OCI-LY7 (cell line): ENCODE results near the gene SLC22A1.

Source experiments
- EZH2phosphoT487 ChIP-seq: fragments of 200-600 bp; sonication (generic); IDR thresholded peaks from 2 replicates; pipeline ENCODE4 v1.6.1; 2018; ENCODE audit warnings: low read depth, borderline replicate concordance, mild to moderate bottlenecking, mixed run types, antibody characterized with exemption, low read length, moderate library complexity, mixed read lengths
- TF ChIP-seq, protein P1 (sequence below): fragments of 200-600 bp; sonication (generic); conservative IDR thresholded peaks from 2 replicates; pipeline ENCODE4 v1.5.1; 2014; ENCODE audit warnings: mild to moderate bottlenecking, antibody characterized with exemption, low read length, moderate library complexity, mixed read lengths

DNA sequence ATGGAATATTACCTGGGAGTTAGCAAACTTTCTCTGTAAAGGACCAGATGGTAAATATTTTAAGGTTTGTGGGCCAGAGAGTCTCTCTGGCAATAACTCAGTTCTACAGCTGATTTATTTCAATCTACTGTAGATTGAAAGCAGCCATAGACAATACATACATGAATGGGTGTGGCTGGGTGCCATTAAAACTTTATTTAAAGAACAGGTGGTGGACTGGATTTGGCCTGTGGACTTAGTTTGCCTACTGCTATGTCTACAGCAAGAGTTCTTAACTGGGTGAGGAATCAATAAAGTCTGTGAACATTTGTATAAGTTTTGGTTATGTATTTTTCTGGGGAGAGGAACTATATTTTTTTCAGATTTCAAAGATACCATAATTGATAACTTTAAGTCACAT, 81.9 kb downstream of the SLC22A1 start:
- TF ChIP-seq, protein P1, sequence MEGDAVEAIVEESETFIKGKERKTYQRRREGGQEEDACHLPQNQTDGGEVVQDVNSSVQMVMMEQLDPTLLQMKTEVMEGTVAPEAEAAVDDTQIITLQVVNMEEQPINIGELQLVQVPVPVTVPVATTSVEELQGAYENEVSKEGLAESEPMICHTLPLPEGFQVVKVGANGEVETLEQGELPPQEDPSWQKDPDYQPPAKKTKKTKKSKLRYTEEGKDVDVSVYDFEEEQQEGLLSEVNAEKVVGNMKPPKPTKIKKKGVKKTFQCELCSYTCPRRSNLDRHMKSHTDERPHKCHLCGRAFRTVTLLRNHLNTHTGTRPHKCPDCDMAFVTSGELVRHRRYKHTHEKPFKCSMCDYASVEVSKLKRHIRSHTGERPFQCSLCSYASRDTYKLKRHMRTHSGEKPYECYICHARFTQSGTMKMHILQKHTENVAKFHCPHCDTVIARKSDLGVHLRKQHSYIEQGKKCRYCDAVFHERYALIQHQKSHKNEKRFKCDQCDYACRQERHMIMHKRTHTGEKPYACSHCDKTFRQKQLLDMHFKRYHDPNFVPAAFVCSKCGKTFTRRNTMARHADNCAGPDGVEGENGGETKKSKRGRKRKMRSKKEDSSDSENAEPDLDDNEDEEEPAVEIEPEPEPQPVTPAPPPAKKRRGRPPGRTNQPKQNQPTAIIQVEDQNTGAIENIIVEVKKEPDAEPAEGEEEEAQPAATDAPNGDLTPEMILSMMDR, result no peak
- TF ChIP-seq EZH2phosphoT487, result no peak
